SK-N-SH treated with all-trans-retinoic acid at 6 μM for 48 hours (cell line): ENCODE measurements around the gene COL16A1.

Experiments used
- RARB ChIP-seq: fragments of 250-450 bp; sonication (Bioruptor Pico); IDR thresholded peaks from 2 replicates; pipeline ENCODE4 v1.8.0; 2021; ENCODE audit warnings: mild to moderate bottlenecking, moderate library complexity
- SNAI2 ChIP-seq: fragments of 250-450 bp; sonication (Bioruptor Pico); IDR thresholded peaks from 2 replicates; pipeline ENCODE4 v1.5.0; 2020; ENCODE audit warnings: mild to moderate bottlenecking, moderate library complexity
- TCF4 ChIP-seq: fragments of 250-450 bp; sonication (Bioruptor Pico); IDR thresholded peaks from 2 replicates; pipeline ENCODE4 v1.8.0; 2021; ENCODE audit warnings: mild to moderate bottlenecking, moderate library complexity, borderline replicate concordance
- ZFP30 ChIP-seq: fragments of 450-650 bp; formaldehyde crosslinking; IDR thresholded peaks from 2 replicates; pipeline ENCODE4 v1.5.0; 2022; ENCODE audit warnings: mild to moderate bottlenecking, moderate library complexity
- TF ChIP-seq, protein P1 (sequence below): fragments of 250-450 bp; sonication (Bioruptor Pico); IDR thresholded peaks from 2 replicates; pipeline ENCODE4 v1.5.1; 2021; ENCODE audit warnings: mild to moderate bottlenecking, moderate library complexity
- TF ChIP-seq, protein P2 (sequence below): fragments of 250-450 bp; sonication (Bioruptor Pico); IDR thresholded peaks from 2 replicates; pipeline ENCODE4 v1.5.1; 2020; ENCODE audit warnings: low read depth, mild to moderate bottlenecking, moderate library complexity

DNA sequence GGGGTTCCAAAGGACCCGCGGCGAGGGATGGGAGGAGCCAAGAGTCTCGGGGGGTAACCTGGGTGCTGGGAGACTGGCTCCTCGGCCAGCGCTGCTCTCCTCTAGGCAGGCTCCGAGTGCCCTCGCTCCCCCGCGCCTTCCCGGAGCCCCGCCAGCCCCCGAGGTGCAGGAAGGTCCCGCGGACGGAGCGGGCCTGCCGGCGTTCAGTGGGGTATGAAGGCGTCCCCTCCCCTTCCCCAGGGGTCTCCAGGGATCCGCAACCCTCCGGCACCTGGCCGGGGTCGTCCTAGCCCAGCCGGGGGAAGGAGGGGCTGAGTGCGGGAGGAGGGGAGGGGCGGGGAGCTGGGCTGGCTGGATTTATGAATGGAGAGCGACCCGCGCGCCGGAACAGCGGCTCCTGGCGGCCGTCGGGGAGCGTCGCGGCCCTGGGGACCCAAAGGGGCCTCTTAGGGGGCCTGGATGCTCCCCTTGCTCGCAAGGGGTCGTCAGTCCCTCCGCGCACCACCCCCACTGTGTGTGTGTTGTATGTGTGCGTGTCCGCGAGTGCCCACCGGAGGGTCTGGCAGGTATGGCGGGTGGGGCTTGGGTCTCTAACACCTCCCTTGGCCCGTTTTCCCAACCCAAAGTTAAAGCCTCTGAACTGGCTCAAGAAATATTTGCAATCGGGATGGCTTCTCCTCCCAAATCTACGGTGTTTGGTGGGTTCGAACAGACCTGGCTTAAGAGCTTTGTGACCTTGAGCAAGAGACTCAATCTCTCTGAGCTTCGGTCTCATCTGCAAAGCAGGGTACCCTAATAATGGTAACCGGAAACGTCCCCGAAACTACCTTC lies 85.7 kb downstream of the COL16A1 start:
- no peak for TF ChIP-seq TCF4 (CRISPR knock-in tag)
- TF ChIP-seq SNAI2 (CRISPR knock-in tag), result no peak
- TF ChIP-seq ZFP30 (CRISPR knock-in tag), result no peak
- TF ChIP-seq, protein P1, sequence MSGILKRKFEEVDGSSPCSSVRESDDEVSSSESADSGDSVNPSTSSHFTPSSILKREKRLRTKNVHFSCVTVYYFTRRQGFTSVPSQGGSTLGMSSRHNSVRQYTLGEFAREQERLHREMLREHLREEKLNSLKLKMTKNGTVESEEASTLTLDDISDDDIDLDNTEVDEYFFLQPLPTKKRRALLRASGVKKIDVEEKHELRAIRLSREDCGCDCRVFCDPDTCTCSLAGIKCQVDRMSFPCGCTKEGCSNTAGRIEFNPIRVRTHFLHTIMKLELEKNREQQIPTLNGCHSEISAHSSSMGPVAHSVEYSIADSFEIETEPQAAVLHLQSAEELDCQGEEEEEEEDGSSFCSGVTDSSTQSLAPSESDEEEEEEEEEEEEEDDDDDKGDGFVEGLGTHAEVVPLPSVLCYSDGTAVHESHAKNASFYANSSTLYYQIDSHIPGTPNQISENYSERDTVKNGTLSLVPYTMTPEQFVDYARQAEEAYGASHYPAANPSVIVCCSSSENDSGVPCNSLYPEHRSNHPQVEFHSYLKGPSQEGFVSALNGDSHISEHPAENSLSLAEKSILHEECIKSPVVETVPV (CRISPR knock-in tag), result no peak
- TF ChIP-seq, protein P2, sequence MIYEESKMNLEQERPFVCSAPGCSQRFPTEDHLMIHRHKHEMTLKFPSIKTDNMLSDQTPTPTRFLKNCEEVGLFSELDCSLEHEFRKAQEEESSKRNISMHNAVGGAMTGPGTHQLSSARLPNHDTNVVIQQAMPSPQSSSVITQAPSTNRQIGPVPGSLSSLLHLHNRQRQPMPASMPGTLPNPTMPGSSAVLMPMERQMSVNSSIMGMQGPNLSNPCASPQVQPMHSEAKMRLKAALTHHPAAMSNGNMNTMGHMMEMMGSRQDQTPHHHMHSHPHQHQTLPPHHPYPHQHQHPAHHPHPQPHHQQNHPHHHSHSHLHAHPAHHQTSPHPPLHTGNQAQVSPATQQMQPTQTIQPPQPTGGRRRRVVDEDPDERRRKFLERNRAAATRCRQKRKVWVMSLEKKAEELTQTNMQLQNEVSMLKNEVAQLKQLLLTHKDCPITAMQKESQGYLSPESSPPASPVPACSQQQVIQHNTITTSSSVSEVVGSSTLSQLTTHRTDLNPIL (CRISPR knock-in tag), result no peak
- no peak for TF ChIP-seq RARB (CRISPR knock-in tag)
